NT2/D1 (cell line): ENCODE results near the gene SPSB4.

Experiments
- YY1 ChIP-seq: IDR thresholded peaks from 2 replicates; pipeline ENCODE4 v1.6.1; 2011; ENCODE audit not compliant: insufficient read length, insufficient read depth
- ZNF274 ChIP-seq: IDR thresholded peaks from 2 replicates; pipeline ENCODE4 v1.6.1; 2011; ENCODE audit warnings: mild to moderate bottlenecking, low read depth, low read length

DNA sequence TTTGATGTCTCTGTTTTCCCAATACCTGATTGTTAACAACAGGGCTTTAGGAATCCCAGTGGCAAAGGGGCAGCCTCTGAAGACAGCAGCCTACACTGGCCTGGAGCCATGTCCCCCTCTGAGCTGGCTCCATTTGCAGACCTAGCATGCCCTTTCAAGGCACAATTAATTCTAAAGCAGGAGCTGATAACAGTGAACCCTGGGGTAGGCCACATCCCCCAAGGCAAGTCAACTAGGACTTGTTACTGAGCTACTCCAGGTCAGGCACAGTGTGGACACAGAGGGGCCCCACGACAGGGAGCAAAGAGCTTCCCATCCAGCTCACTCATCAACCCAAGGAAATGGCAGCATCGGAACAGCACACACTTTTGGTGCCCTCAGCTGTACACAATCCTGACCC, 51.9 kb downstream of the SPSB4 start:
- TF ChIP-seq YY1: no peak
- no peak for TF ChIP-seq ZNF274
